Midbrain (tissue), 1 donor: ENCODE measurements around the gene FARP1.

Source experiments
- DNase-seq: peaks from one replicate; lab custom pipeline; 2025; lab: John Stamatoyannopoulos, UW

Gene FARP1

DNA sequence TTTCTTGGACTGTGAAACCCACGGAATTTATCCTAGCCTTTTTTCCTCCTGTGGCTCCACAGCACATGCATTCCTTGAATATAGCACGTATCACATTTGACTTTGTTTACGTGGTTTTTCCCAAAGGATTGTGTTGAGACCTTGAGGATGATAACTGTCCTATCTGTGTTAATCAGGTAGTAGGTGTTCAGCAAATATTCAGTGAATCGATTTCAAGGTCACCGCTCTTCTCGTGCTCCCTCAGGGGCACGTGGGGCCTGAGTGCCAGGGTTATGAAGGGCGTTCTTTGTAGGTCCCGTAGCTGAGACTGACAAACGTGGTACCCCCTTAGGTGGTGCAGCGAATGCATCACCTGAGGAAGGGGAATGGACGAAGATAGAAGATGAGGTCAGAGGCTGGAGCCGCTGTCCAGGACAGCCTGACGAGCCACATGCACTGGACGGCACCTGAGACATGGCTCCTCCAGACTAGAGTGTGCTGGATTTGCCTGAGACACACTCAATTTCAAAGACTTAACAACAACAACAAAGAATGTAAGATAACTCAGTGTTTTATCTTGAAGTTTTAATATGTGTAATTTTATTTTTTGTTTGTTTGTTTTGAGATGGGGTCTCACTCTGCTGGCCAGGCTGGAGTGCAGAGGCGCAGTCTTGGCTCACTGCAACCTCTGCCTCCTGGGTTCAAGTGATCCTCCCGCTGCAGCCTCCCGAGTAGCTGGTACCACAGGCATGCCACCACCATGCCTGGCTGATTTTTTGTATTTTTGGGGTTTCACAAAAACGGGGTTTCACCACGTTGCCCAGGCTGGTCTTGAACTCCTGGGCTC, 165.4 kb downstream of the FARP1 start:
- DNase-seq, result no peak

DNA sequence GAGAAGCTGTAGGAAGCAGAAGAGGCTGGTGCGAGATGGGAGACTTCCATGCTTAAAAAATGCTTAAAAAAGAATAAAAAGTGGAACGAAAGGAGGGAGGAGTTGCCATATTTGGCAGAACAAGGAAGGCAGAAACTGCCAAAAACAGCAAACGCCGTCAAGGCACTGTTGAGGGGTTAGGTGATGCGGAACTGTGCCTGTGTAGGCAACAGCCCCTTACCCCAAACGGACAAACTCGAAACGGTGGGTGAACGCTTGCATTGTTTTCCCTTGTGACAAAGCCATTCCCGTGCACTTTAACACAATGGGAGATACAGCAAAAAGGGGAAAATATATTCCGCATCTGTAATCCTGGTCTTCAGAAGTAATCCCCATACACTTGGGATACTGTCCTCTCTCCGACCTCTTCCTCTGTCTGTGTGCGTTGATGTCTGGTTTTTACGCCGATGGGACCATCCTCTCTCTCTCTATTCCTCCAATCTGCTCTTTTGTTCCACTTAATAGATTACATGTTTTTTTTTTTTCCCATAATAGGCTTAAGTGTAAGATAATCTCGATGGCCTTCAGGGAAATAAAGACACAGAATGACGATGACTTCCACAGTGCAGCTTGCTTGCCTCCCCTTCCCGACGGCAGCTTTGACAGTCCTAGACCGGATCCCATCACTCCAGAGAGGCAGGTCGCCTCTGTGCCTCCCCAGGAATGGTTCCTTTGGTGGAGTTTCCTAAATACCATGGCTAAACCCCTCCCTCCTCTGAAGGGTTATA, 166.9 kb downstream of the FARP1 start:
- DNase-seq, result no peak

DNA sequence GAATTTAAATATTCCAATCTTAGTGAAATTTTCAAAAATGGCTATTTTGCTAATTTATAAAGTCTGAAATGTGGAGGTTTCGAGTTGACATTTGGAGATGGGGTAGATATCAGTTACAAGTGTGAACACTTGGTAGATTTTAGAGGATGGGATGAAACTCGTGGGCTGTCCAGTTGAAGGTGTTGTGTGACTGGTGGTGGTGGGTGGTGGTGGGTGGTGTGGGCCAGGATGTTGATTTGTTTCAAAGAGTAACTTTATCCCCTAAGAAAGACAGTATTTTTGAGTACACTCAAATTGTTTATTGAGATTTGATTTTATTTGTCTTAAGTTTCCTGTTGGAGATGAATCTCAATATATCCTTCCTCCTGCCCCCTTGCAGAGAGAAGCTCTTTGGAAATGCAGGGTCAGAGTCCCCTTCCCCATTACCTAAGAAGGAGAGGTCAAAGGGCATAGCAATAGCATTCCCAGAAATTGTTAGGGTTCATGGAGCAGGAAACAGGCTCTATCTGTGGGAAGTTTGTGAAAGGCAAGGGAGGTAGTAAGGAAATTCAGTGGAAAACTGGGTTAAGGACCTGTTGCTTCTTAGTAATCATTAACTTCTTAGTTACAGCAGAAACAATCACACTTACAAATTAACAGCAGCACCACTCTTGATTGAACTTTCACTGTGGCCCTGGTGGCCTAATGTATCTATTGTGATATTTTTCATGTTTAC, 167.7 kb downstream of the FARP1 start:
- no peak for DNase-seq

DNA sequence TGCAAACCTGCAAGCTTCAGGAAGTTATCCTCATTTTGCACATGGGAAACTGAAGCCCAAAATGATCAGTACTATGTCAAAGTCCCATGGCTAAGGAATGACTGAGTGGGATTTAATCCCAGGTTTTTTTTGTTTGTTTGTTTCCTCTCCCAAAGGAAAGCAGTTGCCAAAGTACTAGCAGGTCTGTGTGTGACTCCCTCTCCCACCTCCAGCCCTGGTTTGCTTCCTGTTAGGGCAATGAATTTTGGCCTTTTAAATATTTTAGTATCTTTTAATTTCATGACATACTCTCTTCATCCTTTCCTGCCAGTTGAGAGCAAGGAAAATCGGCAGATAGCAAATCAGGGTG, 168.3 kb downstream of the FARP1 start:
- no peak for DNase-seq

DNA sequence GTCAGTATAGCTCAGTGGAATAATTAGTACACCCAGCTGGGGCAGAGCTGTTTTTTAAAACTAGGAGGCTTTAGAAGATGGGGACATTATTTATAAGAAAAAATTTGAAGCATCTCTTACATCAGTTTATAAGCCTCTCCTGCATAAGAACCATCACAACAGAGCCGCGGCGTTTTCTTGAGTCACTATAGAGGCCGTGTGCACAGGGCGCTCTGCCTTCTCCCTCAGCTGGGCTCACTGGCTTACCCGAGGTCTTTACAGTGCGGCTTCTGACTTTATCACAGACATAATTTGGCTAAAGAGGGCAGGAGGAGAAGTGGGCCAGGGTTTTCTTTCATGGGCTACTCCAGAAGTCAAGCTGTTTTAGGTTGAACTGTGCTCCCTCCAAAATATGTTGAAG, 169.7 kb downstream of the FARP1 start:
- no peak for DNase-seq

DNA sequence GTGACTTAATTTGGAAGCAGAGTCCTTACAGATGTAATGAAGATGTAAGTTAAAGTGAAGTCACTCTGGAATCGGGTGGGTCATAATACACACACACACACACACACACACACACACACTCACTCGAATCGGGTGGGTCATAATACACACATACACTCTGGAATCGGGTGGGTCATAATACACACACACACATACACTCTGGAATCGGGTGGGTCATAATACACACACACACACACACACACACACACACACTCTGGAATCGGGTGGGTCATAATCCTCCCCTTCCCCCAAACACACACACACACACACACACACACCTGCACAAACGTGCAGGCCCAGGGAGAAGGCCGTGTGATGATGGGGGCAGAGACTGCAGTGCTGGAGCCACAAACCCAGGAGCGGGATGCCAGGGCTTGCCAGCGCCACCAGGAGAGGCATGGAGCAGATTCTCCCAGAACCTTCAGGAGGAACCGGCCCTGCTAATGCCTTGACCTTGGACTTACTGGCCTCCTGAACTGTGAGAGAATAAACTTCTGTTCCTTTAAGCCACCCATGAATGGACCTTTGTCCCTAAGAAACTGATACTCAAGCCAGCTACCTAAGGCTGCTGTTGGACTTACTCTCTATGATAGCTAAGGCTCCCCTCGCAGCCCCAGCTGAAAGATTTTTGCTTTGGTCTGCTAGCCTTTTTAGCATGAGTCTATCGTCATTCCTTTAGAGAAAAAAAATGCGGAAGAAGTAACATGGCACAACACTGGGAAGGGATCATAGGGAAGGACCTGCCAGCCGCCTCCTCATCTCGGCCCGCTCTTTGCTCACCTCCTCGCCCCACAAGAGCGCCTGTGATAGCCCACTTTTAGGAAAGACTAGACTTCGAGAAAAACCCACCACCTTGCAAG, 170.4 kb downstream of the FARP1 start:
- no peak for DNase-seq

DNA sequence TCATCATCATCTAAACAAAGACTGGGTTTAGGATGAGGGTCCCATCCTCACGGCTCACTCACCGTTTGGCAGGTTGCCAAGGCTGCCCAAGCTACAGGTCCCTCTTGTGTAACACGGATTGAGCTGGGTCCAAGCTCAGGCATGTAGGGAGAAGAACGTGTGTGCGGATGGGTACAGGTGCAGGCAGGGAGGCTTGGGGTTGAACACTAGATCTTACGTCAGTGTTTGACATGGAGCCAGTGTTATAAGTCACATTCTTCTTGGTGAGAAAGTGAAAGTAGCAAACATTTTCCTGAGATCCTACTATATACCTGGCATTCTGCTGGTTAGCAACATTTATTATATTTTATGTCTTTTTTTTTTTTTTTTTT, 171.0 kb downstream of the FARP1 start:
- no peak for DNase-seq

DNA sequence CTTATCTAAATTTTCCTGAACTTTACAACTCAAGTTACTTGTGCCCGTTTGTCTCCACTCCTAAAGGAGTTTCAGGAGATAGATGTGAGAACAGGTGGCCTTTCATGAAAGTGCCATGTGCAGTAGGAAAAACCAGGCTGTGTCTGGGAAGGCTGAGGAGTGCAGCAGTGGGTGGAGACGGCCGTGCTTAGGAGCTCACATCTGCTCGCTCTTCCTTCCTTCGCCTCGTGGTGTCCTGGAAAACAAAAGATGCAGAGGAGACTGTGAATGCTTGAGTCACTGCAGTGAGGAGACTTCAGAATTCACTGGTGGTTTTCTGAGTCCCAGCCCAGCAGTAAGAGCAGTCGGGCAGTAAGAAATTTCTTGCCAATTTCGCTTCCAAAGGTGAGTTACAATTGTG, 172.6 kb downstream of the FARP1 start:
- no peak for DNase-seq

DNA sequence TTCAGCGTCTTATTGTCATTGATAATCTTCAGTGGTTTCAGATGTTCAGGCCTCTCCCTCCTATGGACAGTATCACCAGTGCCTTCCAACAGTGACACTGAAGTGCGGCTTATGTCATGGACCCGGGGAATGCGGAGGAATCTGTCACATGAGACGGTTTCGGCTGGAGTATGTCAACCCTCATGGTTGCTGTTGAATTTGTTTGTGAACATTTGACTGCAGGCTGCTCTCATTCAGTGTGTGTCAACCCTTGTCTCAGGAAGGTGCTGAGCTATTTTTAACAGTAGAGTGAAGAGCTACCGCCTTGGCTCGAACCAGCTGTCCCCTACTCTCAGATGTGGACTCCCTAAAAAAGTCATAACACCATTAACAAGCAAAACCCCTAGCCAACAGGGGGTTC, 173.0 kb downstream of the FARP1 start:
- DNase-seq, result no peak

DNA sequence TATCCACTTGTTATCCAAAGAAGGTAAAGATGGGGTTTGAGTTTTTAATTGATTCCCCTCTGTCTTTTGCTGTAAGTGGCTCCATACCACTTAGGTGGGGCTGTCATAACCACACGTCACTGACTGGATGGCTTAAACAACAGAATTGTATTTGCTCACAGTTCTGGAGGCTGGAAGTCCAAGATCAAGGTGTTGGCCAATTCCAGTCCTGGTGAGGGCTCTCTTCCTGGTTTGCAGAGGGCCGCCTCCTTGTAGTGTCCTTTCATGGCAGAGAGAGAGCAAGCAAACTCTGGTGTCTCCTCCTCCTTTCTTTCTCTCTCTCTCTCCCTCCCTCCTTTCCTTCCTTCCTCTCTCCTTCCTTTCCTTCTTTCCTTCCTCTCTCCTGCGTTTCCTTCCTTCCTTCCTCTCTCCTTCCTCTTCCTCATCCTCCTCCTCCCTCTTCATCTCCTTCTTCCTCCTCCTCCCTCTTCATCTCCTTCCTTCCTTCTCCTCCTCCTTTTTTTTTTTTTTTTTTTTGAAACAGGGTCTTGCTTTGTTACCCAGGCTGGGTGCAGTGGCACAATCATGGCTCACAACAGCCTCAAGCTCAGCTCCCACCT, 174.8 kb downstream of the FARP1 start:
- DNase-seq, result no peak

DNA sequence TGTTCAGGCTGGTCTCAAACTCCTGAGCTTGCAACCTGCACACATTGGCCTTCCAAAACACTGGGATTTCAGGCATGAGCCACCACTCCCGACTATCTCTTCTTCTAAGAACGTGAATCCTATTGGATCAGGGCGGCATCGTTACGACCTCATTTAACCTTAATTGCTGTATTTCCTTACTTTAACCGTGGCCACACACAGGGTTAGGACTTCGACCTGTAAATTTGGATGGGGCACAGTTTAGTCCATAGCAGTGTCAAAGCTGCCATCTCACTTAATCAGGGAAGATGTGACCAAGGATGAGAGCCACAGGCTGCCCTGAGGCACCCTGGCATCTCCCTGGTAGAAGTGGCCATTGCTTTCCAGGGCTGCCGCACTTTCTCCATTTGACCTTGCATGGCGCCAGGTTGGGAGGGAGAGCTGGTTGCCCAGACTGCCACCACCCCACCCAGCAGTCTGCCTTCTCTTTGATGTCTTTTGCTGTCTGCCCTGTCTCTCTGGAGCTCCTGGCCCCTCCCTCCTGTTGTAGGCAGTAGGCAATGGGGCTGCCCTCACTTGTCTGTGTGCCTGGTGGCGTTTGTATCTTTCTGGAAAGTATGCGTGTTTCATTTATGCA, 175.5 kb downstream of the FARP1 start:
- DNase-seq, result no peak

DNA sequence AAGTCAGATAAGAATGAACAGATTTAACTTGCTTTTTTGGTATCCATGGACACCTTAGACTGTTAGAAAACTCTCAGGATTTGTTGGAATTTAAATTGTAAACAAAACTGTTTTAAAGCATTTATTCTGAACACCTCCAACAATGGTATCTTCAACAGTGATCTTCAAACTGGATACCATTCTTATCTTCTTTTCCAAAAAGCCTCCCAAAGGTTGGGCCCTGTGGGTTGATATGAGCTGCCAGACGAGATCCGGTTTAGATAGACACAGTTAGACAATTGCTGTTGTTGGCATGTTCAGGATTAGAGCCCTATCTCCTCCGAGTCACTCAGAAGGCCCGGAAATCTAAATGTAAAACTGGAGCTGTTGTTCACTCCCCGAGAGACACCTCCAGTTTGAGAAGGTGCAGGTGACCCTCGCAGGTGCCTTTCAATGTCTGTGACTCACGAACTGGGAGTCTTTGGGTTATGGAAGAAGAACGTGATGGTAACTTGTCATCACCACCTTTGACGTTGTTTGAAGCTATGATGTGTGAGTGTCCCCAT, 177.7 kb downstream of the FARP1 start:
- DNase-seq, result no peak

DNA sequence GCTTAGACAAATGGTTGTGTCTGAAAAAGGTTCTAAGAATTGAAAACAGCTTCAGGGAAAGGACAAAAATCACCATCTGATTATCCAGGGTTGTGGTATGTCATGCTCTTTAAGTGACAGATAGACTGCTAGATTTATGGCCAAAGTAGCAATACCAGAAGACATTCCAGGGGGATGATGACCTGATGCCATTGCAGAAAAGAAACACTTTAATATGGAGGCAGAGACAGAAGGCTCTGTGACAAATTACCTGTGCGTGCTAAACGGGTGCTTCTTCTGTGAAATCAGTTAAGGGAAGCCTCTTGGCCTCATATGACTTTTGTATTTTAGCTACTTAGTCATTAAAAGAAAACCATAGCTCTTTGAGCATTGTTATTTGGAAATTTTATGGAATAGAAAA, 178.5 kb downstream of the FARP1 start:
- DNase-seq, result no peak

DNA sequence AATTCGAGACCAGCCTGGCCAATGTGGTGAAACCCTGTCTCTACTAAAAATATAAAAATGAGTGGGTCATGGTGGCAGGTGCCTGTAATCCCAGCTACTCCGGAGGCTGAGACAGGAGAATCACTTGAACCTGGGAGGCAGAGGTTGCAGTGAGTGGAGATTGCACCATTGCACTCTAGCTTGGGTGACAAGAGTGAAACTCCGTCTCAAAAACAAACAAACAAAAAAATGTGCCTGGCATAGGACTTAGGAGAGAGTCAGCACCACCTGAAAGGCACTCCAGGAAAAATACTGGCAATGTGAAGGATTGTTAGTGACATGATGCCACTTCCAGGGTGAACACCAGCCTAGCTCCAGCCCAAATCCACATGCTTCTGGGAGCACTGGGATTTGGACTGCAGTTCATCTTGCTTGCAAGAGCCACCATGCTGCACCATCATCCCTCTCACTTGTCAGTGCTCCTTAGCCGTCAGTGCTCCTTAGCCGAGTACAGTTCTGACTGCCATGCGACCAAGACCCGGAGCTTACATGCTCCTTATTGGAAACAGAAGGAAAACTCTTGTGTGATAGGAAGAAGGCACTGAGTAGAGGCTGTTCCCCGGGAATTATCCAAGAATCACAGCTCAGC, 179.3 kb downstream of the FARP1 start:
- no peak for DNase-seq

DNA sequence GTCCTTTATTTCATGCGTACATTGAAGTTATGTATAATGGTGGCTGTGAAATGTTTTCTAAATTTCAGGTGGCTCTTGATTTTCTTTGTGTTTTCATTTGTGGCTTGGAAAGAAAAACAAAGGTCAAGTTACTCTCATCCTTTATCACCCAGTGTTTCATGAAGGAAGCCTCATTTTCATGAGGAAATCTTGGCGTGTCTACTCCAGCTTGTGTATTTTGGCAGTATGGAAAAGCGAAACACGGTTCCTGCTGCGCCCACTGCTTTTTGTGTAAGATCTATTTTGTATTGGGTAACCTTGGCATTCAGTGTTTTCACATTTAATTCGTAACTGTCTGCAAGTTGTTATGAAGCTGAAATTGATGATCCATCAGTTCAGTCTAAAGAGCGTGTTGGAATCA, 181.2 kb downstream of the FARP1 start:
- DNase-seq, result no peak

DNA sequence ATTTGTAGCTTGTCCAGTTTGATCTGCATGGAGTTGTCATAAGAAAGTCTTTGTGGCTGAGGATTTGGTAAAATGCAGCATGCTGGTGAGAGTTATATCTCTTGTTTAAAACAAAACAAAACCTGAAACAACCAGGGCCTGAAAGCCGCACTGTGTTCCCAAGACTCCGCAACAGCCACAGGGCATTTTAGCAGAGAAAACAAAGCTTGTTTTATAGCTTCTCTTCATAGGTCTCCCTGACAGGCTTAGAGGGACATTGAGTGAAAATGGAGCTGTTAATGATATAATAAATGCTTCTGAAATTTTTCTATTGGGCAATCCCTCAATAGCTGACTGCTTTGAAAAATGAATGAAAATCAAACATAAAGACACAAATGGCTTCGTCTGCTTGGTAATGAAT, 182.8 kb downstream of the FARP1 start:
- DNase-seq, result no peak

DNA sequence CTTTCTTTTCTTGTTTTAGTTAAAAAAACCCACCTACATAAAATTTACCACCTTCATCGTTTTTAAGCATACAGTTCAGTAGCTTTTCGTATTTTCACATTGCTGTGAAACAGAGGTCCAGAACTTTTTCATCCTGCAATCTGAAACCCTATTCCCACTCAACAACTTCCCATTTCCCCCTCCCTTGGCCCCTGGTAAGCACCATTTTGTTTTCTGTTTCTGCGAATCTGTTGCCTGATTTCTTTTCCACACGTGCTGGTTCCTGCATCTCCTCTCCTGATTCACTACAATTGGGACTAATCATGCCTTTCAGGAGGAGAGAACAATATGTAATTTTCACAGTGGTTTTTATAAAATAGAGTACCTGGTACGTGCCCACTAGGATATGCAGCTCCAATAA, 183.4 kb downstream of the FARP1 start:
- no peak for DNase-seq

DNA sequence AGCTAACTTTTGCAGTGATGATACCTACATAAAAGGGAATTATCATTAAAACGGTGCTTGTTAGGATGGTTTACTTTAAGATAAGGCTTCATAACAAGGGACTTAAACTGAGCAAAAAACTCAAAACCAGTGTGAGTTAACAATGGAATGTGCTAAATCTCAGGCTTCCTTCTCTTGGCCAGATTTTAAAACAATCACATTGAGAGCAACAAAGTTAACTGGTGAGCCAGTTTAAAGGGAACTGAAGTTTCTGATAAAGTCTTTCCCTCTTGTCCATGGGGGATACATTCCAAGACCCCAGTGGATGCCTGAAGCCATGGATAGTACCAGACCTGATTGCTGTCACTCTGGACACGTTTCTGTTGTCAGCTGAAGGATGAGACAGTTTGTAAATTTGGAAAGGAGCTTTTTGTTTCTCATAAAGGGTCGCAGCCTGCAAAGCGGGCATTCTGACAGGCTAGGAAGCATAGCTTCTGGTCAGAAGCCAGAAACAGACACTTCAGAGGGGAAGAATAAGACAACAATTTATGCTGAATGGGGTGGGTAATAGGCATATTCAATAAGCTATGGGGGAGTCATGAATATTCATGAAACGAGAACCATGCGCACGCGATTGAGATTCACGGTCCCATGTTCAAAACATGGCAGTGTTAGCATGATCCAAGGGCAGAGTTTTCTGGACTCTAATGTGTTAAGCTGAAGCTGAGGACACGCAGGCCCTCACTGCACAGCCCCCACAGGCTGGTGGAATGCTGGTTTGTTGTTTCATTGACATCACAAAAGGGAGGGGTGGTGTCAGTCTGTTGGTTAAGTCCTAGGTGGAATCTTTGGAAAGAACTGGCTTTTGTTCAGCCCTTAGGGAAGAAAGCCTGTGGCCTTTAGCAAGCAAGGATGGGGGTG, 184.7 kb downstream of the FARP1 start:
- no peak for DNase-seq

DNA sequence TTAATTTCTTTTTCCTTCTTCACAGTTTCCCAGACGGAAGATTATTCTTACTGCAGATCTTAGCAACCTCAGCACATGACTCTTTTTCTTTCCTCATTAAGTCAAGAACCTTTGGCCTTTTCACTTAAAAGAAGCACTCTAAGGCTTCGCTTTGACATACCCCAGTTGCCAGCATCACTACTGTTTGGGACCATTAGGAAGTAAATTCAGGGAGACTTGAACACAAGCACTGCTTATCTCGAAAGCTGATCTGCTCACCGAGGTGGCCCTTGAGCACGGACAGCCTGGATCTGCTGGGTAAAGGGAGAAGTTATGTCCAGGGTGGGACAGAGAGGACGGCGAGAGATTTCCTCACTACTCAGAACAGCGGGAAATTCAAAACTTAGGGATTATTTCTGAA, 185.6 kb downstream of the FARP1 start:
- no peak for DNase-seq
